ENCODE results near the gene ZNF544. TPM values are rescaled to one million over a fixed set of nuclear protein-coding genes. Genes with fewer than 3 reads are reported as not detected.

Gene ZNF544
- 49.2 and 73.4 TPM in 2 replicates for total RNA-seq

DNA sequence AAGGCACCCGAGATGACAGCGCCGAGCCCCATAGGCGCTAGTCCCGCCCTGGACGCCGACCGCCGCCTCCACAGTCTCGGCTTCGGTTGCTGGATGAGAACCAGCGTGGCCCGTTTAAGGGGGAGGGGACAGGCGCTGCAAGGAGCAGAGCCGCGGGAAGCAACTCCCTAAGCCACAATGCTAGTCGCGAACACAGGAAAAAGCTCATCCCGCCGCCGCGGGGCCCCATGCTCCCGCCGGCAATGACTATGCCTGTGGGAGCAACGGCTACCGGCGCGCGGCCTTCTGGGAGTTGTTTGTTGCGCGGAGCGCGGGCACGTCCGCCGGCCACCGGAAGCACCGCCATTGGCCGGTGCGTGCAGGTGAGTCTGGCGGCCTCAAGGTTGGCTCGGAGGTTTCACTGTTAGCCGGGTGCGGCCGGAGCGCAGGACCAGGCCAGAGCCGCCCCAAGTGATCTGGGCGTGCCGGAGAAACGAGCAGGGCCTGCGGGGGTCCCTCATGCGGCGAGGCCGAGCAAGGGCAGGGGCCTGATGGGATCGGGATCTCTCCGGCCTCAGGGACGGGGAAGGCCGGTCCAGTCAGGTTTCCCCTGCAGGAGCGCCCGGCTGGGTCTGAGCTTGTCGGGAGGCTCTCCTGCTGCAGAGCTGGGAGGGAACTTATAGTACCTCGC is at the start of gene ZNF544:
TSS of gene ZNF544 (plus strand) at position 330 of the 670 bp plus-strand sequence. CDS start 15,110 bp downstream, outside the sequence.

DNA sequence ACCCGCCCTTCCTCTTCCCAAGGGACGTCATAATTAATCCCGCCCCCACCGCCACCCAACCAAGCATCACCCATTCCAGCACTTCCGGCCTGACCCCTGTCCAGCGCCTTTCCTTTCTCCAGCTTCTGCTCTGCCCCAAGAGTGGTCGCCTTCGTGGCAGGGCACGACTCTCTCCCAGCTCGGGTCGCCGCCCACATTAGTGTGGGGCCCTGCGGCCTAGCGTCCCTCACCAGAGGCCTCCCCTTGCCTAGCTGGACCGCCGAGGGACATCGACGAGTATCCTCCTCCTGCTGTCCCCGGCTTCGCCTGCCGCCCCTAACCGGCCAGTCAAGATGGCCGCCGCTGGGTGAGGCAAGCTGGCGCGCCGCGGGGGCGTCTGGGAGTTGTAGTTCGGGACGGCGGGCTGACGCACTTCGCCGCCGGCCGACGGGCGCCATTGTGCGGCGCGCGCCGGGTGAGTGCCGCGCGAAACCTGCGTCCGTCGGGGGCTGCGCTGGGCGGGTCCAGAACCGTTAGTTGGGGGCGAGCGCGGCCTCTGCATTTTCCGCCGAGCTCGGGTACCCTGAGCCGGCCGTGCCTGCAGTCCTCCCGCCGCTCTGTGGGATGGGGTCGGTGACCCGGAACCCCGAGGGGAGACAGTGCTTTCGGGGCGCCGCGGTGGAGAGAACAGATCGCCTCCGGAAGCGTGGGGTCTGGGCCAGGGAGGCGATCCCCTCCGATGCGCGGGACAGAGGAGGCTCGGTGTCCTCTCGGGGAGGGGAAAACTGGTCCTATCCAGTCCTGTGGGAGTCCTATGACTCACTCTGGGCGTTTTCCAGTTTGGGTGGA is 45.5 kb upstream of the ZNF544 start, which contains the start of gene ZNF274:
TSS of gene ZNF274 (plus strand) at position 73 of the 828 bp plus-strand sequence. CDS start 905 bp downstream, outside the sequence.

DNA sequence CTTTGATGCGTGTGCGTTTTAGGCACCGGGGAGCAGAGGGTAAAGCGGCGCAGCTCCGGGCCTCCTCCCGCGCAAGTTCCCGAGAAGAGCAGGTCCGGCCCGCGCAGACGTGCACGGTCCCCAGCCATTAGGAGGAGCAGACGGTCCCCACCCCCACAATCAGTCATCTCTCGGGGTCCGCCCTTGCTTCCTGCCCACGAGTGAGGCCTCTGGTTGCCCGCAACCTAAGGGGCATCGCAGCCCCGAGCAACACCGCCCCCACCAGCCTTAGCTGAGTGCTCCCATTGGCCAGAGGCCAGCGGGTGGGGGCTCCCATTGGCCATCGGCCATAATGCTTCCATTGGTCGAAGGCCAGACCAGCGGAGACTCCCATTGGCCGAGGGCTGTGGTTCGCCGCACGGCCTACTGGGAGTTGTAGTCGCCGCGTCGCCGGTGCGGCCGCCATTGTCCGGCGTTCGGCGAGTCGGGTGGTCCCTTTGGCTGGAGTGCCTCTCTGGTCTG is 49.9 kb downstream of the ZNF544 start, which contains the start of gene ZNF8:
TSS of gene ZNF8 (plus strand) at position 415 of the 501 bp plus-strand sequence. CDS start 127 bp downstream, outside the sequence.

DNA sequence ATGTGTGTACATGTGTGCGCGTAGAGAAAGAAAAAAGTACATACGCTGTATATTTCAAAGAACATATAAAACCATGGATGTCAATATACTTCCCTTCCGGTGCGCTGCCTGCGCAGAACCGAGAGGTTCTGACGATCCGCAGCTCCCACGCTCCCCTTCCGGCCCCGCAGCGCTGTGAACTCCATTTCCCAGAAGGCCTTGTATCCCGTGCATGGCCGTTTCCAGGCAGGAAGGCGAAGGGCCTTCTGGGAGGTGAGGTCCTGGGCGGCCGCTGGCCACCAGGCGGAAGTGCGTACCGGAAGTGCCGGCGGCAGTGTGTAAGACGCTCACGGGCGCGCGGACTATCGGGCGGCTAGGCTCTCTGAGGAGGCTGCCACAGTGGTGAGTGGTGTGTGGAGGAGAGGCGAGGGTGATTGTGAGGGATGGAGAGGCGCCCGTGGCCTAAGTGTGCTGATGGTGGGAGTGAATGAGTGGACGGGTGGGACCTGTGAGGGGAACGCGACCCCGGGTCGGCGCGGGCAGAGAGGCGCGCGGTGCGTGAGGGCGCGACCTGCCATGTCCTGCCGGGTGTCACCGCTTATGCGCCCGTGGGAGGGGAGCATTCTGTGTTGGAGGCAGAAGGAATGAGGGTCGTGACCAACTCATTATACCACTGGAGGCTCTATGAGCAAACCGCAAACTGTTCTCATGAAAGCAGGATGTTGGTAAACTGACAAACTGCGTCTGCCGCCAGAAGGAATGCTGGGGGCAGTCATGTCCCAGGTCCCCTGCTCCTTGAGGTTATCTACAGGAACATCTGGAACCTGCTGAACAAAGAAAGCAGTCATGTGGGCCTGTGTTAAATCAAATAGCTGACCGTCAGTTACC is 76.6 kb downstream of the ZNF544 start, which contains the start of gene ERVK3-1:
TSS of gene ERVK3-1 (plus strand) at position 313 of the 867 bp plus-strand sequence. CDS start 6,792 bp downstream, outside the sequence.

Other genes starting within 250 kb of the ZNF544 start
- 7.2 and 15.1 TPM in 2 replicates for gene ZNF606, start 226.1 kb upstream of the ZNF544 start, total RNA-seq
- gene ZSCAN1, start 194.9 kb upstream of the ZNF544 start, total RNA-seq, result not detected in 2 replicates
- 1.7 and 7.8 TPM in 2 replicates for gene ZNF135, start 169.6 kb upstream of the ZNF544 start, total RNA-seq
- gene ZSCAN18, start 130.7 kb upstream of the ZNF544 start, total RNA-seq, result 48.9 and 59.8 TPM in 2 replicates
- 17.1 and 21.4 TPM in 2 replicates for gene ZNF329, start 78.1 kb upstream of the ZNF544 start, total RNA-seq
- 41.7 and 43.9 TPM in 2 replicates for gene ZNF274, start 45.9 kb upstream of the ZNF544 start, total RNA-seq
- 3.1 and 8.0 TPM in 2 replicates for gene ZNF8, start 50.0 kb downstream of the ZNF544 start, total RNA-seq
- 33.4 and 39.0 TPM in 2 replicates for gene ERVK3-1, start 76.5 kb downstream of the ZNF544 start, total RNA-seq
- gene ZSCAN22, start 98.1 kb downstream of the ZNF544 start, total RNA-seq, result 2.4 and 4.3 TPM in 2 replicates
- 0.78 and 3.4 TPM in 2 replicates for gene A1BG, start 124.6 kb downstream of the ZNF544 start, total RNA-seq
- gene ZNF497, start 133.8 kb downstream of the ZNF544 start, total RNA-seq, result 1.0 and 2.7 TPM in 2 replicates
- gene ZNF837, start 152.1 kb downstream of the ZNF544 start, total RNA-seq, result 1.6 and 2.7 TPM in 2 replicates
- gene RPS5, start 158.4 kb downstream of the ZNF544 start, total RNA-seq, result 2,119 and 3,422 TPM in 2 replicates
- gene RNF225, start 166.7 kb downstream of the ZNF544 start, total RNA-seq, result 1.4 and 2.1 TPM in 2 replicates
- 17.4 and 21.4 TPM in 2 replicates for gene ZNF584, start 179.7 kb downstream of the ZNF544 start, total RNA-seq
- 5.8 and 6.8 TPM in 2 replicates for gene ZNF132, start 211.2 kb downstream of the ZNF544 start, total RNA-seq
- gene ZNF324B, start 222.7 kb downstream of the ZNF544 start, total RNA-seq, result 12.0 and 15.9 TPM in 2 replicates
- 10.9 and 18.2 TPM in 2 replicates for gene ZNF324, start 238.2 kb downstream of the ZNF544 start, total RNA-seq
- 3.4 and 6.1 TPM in 2 replicates for gene ZNF446, start 247.4 kb downstream of the ZNF544 start, total RNA-seq

Data from nasal cavity respiratory epithelium epithelial cell of viscerocranial mucosa (primary cell).